Loucy (cell line): ENCODE data around the gene MOV10L1.

Experiments used
- EZH2phosphoT487 ChIP-seq: fragments of 200-600 bp; IDR thresholded peaks from 2 replicates; pipeline ENCODE4 v1.6.1; 2018; ENCODE audit warnings: antibody characterized with exemption, mild to moderate bottlenecking, moderate library complexity, borderline replicate concordance
- TF ChIP-seq, protein P1 (sequence below): fragments of 200-600 bp; sonication (generic); conservative IDR thresholded peaks from 2 replicates; pipeline ENCODE4 v1.5.1; 2014; ENCODE audit warnings: mild to moderate bottlenecking, antibody characterized with exemption, low read length

DNA sequence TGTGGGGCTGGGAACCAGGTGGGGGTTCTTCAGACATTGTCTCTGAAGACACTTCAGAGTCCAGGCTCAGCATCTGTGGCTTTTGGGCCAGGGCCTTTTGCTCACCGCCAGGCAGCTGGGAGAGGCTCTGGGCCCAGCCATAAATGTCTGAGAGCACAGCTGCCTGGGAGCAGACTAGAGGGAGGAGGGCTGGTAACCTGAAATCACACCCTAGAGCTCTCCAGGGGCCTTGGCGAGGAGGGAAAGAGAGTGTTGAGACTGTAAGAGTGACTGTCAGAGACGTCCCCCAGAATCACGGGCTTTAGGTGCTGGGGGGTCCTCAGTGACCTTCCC lies 100.0 kb downstream of the MOV10L1 start:
- TF ChIP-seq, protein P1, sequence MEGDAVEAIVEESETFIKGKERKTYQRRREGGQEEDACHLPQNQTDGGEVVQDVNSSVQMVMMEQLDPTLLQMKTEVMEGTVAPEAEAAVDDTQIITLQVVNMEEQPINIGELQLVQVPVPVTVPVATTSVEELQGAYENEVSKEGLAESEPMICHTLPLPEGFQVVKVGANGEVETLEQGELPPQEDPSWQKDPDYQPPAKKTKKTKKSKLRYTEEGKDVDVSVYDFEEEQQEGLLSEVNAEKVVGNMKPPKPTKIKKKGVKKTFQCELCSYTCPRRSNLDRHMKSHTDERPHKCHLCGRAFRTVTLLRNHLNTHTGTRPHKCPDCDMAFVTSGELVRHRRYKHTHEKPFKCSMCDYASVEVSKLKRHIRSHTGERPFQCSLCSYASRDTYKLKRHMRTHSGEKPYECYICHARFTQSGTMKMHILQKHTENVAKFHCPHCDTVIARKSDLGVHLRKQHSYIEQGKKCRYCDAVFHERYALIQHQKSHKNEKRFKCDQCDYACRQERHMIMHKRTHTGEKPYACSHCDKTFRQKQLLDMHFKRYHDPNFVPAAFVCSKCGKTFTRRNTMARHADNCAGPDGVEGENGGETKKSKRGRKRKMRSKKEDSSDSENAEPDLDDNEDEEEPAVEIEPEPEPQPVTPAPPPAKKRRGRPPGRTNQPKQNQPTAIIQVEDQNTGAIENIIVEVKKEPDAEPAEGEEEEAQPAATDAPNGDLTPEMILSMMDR, result no peak
- no peak for TF ChIP-seq EZH2phosphoT487
